Dendritic cell treated with granulocyte-macrophage colony-stimulating factor and Interleukin-4, amounts not matched to agents 40 ng/mL and 50 ng/mL, for 4 days (primary cell): Measurements from ENCODE around the gene TFPI2.

Source experiments
- H3K27ac Mint-ChIP-seq: one replicate; pipeline ENCODE4 v1.8.0; 2022; ENCODE audit warnings: mild to moderate bottlenecking, mixed read lengths
- H3K27me3 Mint-ChIP-seq: one replicate; pipeline ENCODE4 v1.8.0; 2022; ENCODE audit warnings: mild to moderate bottlenecking, mixed read lengths
- H3K36me3 Mint-ChIP-seq: one replicate; pipeline ENCODE4 v1.8.0; 2022; ENCODE audit warnings: low read depth, mixed read lengths
- H3K4me1 Mint-ChIP-seq: one replicate; pipeline ENCODE4 v1.8.0; 2022; ENCODE audit warnings: low read depth, mixed read lengths
- H3K4me3 Mint-ChIP-seq: one replicate; pipeline ENCODE4 v1.8.0; 2022; ENCODE audit warnings: mild to moderate bottlenecking, moderate library complexity, mixed read lengths
- H3K9me3 Mint-ChIP-seq: one replicate; pipeline ENCODE4 v1.8.0; 2022; ENCODE audit warnings: mixed read lengths
- intact Hi-C: fragments of 100-400 bp; cut with micrococcal nuclease; formaldehyde crosslinking; loops from one replicate; pipeline ENCODE4 v1.15.0; 2022

The TFPI2 gene

GRCh38 chr7:93856323-93856722, 34.2 kb downstream of the TFPI2 start:
- H3K4me1 Mint-ChIP-seq, result no peaks in the 10 kb centered on the region
- H3K27ac Mint-ChIP-seq, result no peak overlapping the region
- intact Hi-C loops, result no loop called here

DNA sequence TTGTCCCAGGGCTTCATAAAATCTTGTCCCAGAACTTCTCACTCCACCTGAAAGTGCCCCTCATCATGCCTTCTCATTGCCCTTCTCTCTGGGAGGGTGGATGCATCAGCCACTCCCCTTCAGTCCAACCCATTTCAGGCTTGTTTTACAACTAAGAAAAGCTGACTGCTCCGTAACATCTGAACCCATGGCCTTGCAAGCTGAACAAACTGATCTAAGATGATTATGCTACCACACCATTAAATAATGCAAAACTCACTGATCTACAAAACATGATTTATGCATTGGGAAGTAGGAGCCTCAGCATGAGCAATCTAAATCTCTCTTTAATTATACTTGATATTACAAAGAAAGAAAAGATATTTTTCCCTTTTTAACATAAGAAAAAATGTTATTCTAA, 34.8 kb downstream of the TFPI2 start:
- Mint-ChIP-seq H3K4me3 (no peak overlapping the region), H3K4me1 (no peaks in the 10 kb centered on the region), H3K27me3 (no peaks in the 10 kb centered on the region), H3K27ac (no peak overlapping the region), H3K9me3 (no peaks in the 10 kb centered on the region), H3K36me3 (no peaks in the 10 kb centered on the region)
- intact Hi-C loops, result no loop called here

More at GRCh38 chr7:93856323-93856722, 34.2 kb downstream of the TFPI2 start:
- Mint-ChIP-seq H3K36me3 (no peaks in the 10 kb centered on the region), H3K27me3 (no peaks in the 10 kb centered on the region), H3K4me3 (no peak overlapping the region), H3K9me3 (no peaks in the 10 kb centered on the region)

- Mint-ChIP-seq H3K27ac (no peak overlapping the region), H3K27me3 (no peaks in the 10 kb centered on the region), H3K4me3 (no peak overlapping the region), H3K4me1 (no peaks in the 10 kb centered on the region), H3K36me3 (no peaks in the 10 kb centered on the region), H3K9me3 (no peaks in the 10 kb centered on the region)
- intact Hi-C loops, result no loop called here
These were observed 36.1 kb downstream of the TFPI2 start for GRCh38 chr7:93854480-93854879.

- H3K36me3 Mint-ChIP-seq, result no peaks in the 10 kb centered on the region
- H3K4me3 Mint-ChIP-seq, result no peak overlapping the region
- intact Hi-C loops, result no loop called here
- H3K4me1 Mint-ChIP-seq, result no peaks in the 10 kb centered on the region
- no peaks in the 10 kb centered on the region for H3K9me3 Mint-ChIP-seq
- no peak overlapping the region for H3K27ac Mint-ChIP-seq
- no peaks in the 10 kb centered on the region for H3K27me3 Mint-ChIP-seq
These were observed 39.0 kb downstream of the TFPI2 start for GRCh38 chr7:93851536-93851935.

- H3K27ac Mint-ChIP-seq, result no peak overlapping the region
- H3K27me3 Mint-ChIP-seq, result no peaks in the 10 kb centered on the region
- no peak overlapping the region for H3K4me3 Mint-ChIP-seq
- intact Hi-C loops, result no loop called here
- no peaks in the 10 kb centered on the region for H3K4me1 Mint-ChIP-seq
- no peaks in the 10 kb centered on the region for H3K9me3 Mint-ChIP-seq
- no peaks in the 10 kb centered on the region for H3K36me3 Mint-ChIP-seq
These were observed 47.3 kb downstream of the TFPI2 start for GRCh38 chr7:93843260-93843659.

DNA sequence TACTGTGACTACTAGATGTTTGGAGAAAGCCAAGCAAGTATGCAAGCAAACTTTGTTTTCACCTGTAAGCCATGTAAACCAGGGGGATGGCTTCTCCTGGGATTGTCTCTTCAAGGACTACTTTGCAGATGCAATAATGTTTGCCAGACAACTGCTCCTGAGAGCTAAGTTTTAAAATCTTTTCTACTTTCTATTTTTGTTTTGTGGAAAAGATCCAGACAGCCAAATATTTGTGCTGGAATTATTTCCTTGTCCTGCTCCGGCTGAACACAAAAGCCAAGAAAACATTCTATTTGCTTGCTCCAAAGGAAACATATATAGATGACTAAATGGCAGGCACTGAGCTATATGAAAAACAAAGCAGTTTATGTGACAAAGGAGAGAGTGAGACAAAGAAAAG, 51.6 kb downstream of the TFPI2 start:
- no peak overlapping the region for H3K4me3 Mint-ChIP-seq
- H3K27ac Mint-ChIP-seq, result no peak overlapping the region
- no peaks in the 10 kb centered on the region for H3K9me3 Mint-ChIP-seq
- H3K4me1 Mint-ChIP-seq, result no peaks in the 10 kb centered on the region
- no peaks in the 10 kb centered on the region for H3K27me3 Mint-ChIP-seq
- H3K36me3 Mint-ChIP-seq, result no peaks in the 10 kb centered on the region
- intact Hi-C loops, result no loop called here

- H3K4me3 Mint-ChIP-seq, result no peak overlapping the region
- no peak overlapping the region for H3K27ac Mint-ChIP-seq
- H3K9me3 Mint-ChIP-seq, result no peaks in the 10 kb centered on the region
- intact Hi-C loops, result no loop called here
- H3K27me3 Mint-ChIP-seq, result no peaks in the 10 kb centered on the region
- H3K36me3 Mint-ChIP-seq, result no peaks in the 10 kb centered on the region
- no peaks in the 10 kb centered on the region for H3K4me1 Mint-ChIP-seq
These were observed 53.3 kb downstream of the TFPI2 start for GRCh38 chr7:93837245-93837644.

- Mint-ChIP-seq H3K4me3 (no peak overlapping the region), H3K27me3 (no peaks in the 10 kb centered on the region), H3K36me3 (no peaks in the 10 kb centered on the region), H3K27ac (no peak overlapping the region), H3K4me1 (no peaks in the 10 kb centered on the region), H3K9me3 (no peaks in the 10 kb centered on the region)
- intact Hi-C loops, result no loop called here
These were observed 54.4 kb downstream of the TFPI2 start for GRCh38 chr7:93836116-93836515.

DNA sequence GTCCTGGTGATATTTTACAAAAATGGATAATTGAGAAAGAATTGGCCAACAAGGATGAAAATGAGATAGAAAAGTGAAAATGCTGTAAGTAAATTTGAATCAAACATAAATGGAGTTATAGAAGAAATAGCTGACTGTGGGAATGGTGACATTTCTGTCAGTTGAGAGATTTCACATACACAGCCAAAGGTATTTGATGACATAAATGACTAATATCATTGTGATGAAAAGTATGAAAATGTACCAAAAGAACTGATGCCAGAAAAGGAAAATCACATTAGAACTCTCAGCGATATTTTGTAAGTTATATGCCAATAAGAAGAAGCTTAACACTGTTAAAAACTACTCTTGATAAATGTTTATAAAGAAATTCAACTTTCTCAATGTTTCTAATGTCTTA, 54.9 kb downstream of the TFPI2 start:
- intact Hi-C loops, result no loop called here
- Mint-ChIP-seq H3K4me1 (no peaks in the 10 kb centered on the region), H3K27me3 (no peaks in the 10 kb centered on the region), H3K9me3 (no peaks in the 10 kb centered on the region), H3K27ac (no peak overlapping the region), H3K4me3 (no peak overlapping the region), H3K36me3 (no peaks in the 10 kb centered on the region)
